Smooth muscle cell (in vitro differentiated cells): Measurements from ENCODE around the gene SHROOM2. TPM values are rescaled to one million over a fixed set of nuclear protein-coding genes. Genes with fewer than 3 reads are reported as not detected.
A peak's percentile ranks its signal among the peaks of the same experiment; 100 is the strongest.

Source experiments
- DNase-seq: peaks from one replicate; lab custom pipeline; 2025; ENCODE audit not compliant: unreplicated experiment; lab: John Stamatoyannopoulos, UW
- H2AFZ ChIP-seq: fragments of 200-600 bp; sonication (generic); 2 replicates; pipeline ENCODE4 v1.6.0; 2016; ENCODE audit warnings: antibody characterized with exemption, low read depth, mild to moderate bottlenecking
- H3F3A ChIP-seq: fragments of 200-600 bp; sonication (generic); 2 replicates; pipeline ENCODE4 v1.6.0; 2017; ENCODE audit warnings: antibody characterized with exemption, low read depth
- H3K27ac ChIP-seq: fragments of 200-600 bp; sonication (generic); 2 replicates; pipeline ENCODE4 v1.5.1; 2016; ENCODE audit warnings: low read depth, mild to moderate bottlenecking
- H3K27me3 ChIP-seq: fragments of 200-600 bp; sonication (generic); 2 replicates; pipeline ENCODE4 v1.6.1; 2016; ENCODE audit warnings: low read depth, mild to moderate bottlenecking
- H3K36me3 ChIP-seq: fragments of 200-600 bp; sonication (generic); 2 replicates; pipeline ENCODE4 v1.5.1; 2016; ENCODE audit warnings: low read depth
- H3K4me1 ChIP-seq: fragments of 200-600 bp; sonication (generic); 2 replicates; pipeline ENCODE4 v1.5.1; 2016; ENCODE audit warnings: low read depth
- H3K4me2 ChIP-seq: fragments of 200-600 bp; sonication (generic); 2 replicates; pipeline ENCODE4 v1.6.0; 2016; ENCODE audit warnings: mild to moderate bottlenecking
- H3K4me3 ChIP-seq: fragments of 200-600 bp; sonication (generic); 2 replicates; pipeline ENCODE4 v1.5.1; 2016; ENCODE audit warnings: mild to moderate bottlenecking
- H3K79me2 ChIP-seq: fragments of 200-600 bp; sonication (generic); 2 replicates; pipeline ENCODE4 v1.6.0; 2016; ENCODE audit warnings: low read depth, mild to moderate bottlenecking
- H3K9ac ChIP-seq: fragments of 200-600 bp; sonication (generic); 2 replicates; pipeline ENCODE4 v1.6.0; 2016; ENCODE audit warnings: low read depth
- H3K9me3 ChIP-seq: fragments of 200-600 bp; sonication (generic); replicated peaks from 2 replicates; pipeline ENCODE4 v1.5.1; 2016; ENCODE audit warnings: low read depth
- H4K20me1 ChIP-seq: fragments of 200-600 bp; sonication (generic); 2 replicates; pipeline ENCODE4 v1.6.0; 2016; ENCODE audit warnings: low read depth
- CTCF ChIP-seq: fragments of 200-600 bp; sonication (generic); IDR thresholded peaks from 2 replicates; pipeline ENCODE4 v1.5.1; 2017; ENCODE audit warnings: borderline replicate concordance, mild to moderate bottlenecking, antibody characterized with exemption; ENCODE audit not compliant: insufficient read depth, poor library complexity, severe bottlenecking
- WGBS: methylation state at CpG from one replicate; pipeline ENCODE4 v1.1.7; 2016; ENCODE audit warnings: low lambda C conversion rate; 5-methylcytosine and 5-hydroxymethylcytosine counted together
- polyA plus RNA-seq: library from polyadenylated mRNA; unstranded; fragments of >200 nt; fragmentation: Nextera tagmentation; extraction: Ambion mirVana; gene quantifications from 2 replicates; pipeline ENCODE4 v1.2.1, GENCODE V29; 2016
- total RNA-seq: library from RNA; depleted of rRNA; stranded (reverse); fragments of >200 nt; gene quantifications from 2 replicates; pipeline ENCODE4 v1.2.3, GENCODE V29; 2014

SHROOM2 gene
- total and polyA plus RNA-seq, 2 experiments from 2014 or later = 5.5 to 8.9 TPM

GRCh38 chrX:9911487-9911886, 125.3 kb downstream of the SHROOM2 start:
- DNase-seq = no peak
- no peaks in the 10 kb centered on the region for H3K79me2 ChIP-seq
- peak overlapping the region; percentile 48 for H3K4me2 ChIP-seq
- WGBS = 69% methylated on average over 7 of the region's 7 CpGs
- no peaks in the 10 kb centered on the region for H3F3A ChIP-seq
- no peaks in the 10 kb centered on the region for H4K20me1 ChIP-seq
- no peak overlapping the region for H3K9ac ChIP-seq
- TF ChIP-seq CTCF = no peak
- H3K4me1 ChIP-seq = no peaks in the 10 kb centered on the region
- no peaks in the 10 kb centered on the region for H3K9me3 ChIP-seq
- H3K27me3 ChIP-seq = no peaks in the 10 kb centered on the region
- H2AFZ ChIP-seq = no peak overlapping the region
- no peak overlapping the region for H3K4me3 ChIP-seq
- no peaks in the 10 kb centered on the region for H3K36me3 ChIP-seq
- peak overlapping the region; percentile 71 for H3K27ac ChIP-seq

- H3K79me2 ChIP-seq = no peaks in the 10 kb centered on the region
- no peaks in the 10 kb centered on the region for H3K36me3 ChIP-seq
- H3F3A ChIP-seq = no peaks in the 10 kb centered on the region
- peak overlapping the region; percentile 71 for H3K27ac ChIP-seq
- H4K20me1 ChIP-seq = no peaks in the 10 kb centered on the region
- DNase-seq = no peak
- no peak overlapping the region for H3K9ac ChIP-seq
- no peaks in the 10 kb centered on the region for H3K27me3 ChIP-seq
- no peaks in the 10 kb centered on the region for H3K4me1 ChIP-seq
- TF ChIP-seq CTCF = no peak
- 78% methylated on average over 31 of the region's 31 CpGs for WGBS
- no peaks in the 10 kb centered on the region for H3K9me3 ChIP-seq
- H3K4me3 ChIP-seq = no peak overlapping the region
- H3K4me2 ChIP-seq = no peak overlapping the region
- H2AFZ ChIP-seq = no peak overlapping the region
Observed at GRCh38 chrX:9912351-9913145, 126.3 kb downstream of the SHROOM2 start.

GRCh38 chrX:9913146-9913433, 126.9 kb downstream of the SHROOM2 start:
- no peak overlapping the region for H3K4me2 ChIP-seq
- H3K27ac ChIP-seq = peak overlapping the region; percentile 71
- no peak overlapping the region for H3K4me3 ChIP-seq
- 76% methylated on average over 4 of the region's 4 CpGs for WGBS
- no peak overlapping the region for H2AFZ ChIP-seq
- H3K79me2 ChIP-seq = no peaks in the 10 kb centered on the region
- no peak for TF ChIP-seq CTCF
- H3K9me3 ChIP-seq = no peaks in the 10 kb centered on the region
- DNase-seq = no peak
- no peaks in the 10 kb centered on the region for H4K20me1 ChIP-seq
- no peaks in the 10 kb centered on the region for H3K36me3 ChIP-seq
- no peaks in the 10 kb centered on the region for H3K27me3 ChIP-seq
- no peaks in the 10 kb centered on the region for H3F3A ChIP-seq
- no peaks in the 10 kb centered on the region for H3K4me1 ChIP-seq
- no peak overlapping the region for H3K9ac ChIP-seq

GRCh38 chrX:9917861-9918260, 131.6 kb downstream of the SHROOM2 start:
- Histone ChIP-seq H3K4me2 (no peak overlapping the region), H3K27me3 (no peaks in the 10 kb centered on the region), H3F3A (no peaks in the 10 kb centered on the region), H3K9ac (no peak overlapping the region), H4K20me1 (no peaks in the 10 kb centered on the region), H3K4me1 (no peaks in the 10 kb centered on the region), H3K79me2 (no peaks in the 10 kb centered on the region), H3K4me3 (no peak overlapping the region), H2AFZ (no peak overlapping the region), H3K36me3 (no peaks in the 10 kb centered on the region), H3K9me3 (no peaks in the 10 kb centered on the region), H3K27ac (no peak overlapping the region)
- no peak for DNase-seq
- 68% methylated on average over 5 of the region's 5 CpGs for WGBS
- TF ChIP-seq CTCF = no peak
